Endothelial cell of umbilical vein (primary cell): ENCODE measurements around the gene NR1D1.

Source experiments
- CTCF ChIP-seq, 2 donors: IDR thresholded peaks; 1 replicate in 1 of 2; 2 replicates in 1 of 2; pipeline ENCODE4 v1.5.1; 2011; ENCODE audit warnings: low read length in 2 of 2, mild to moderate bottlenecking in 2 of 2, moderate library complexity in 2 of 2, control low read depth in 1 of 2, inconsistent platforms in 1 of 2, low read depth in 1 of 2; ENCODE audit not compliant: insufficient read depth in 1 of 2; ENCODE audit errors: extremely low read depth in 1 of 2
- EZH2 ChIP-seq: IDR thresholded peaks from 2 replicates; pipeline ENCODE4 v1.6.1; 2012; ENCODE audit warnings: borderline replicate concordance, low read depth, mild to moderate bottlenecking, moderate library complexity, low read length, inconsistent platforms; ENCODE audit not compliant: severe bottlenecking
- GATA2 ChIP-seq: IDR thresholded peaks from 2 replicates; pipeline ENCODE4 v1.7.0; 2011; ENCODE audit warnings: low read depth, mild to moderate bottlenecking, moderate library complexity, mixed read lengths, low read length; ENCODE audit not compliant: insufficient read length, insufficient read depth
- POLR2A ChIP-seq: IDR thresholded peaks from 2 replicates; pipeline ENCODE4 v1.6.1; 2012; ENCODE audit warnings: low read depth, mild to moderate bottlenecking, control low read depth, low read length
- POLR2AphosphoS5 ChIP-seq: IDR thresholded peaks from 2 replicates; pipeline ENCODE4 v1.6.1; 2012; ENCODE audit warnings: low read depth, mild to moderate bottlenecking, control low read depth, low read length, moderate library complexity; ENCODE audit not compliant: insufficient read depth
- TF ChIP-seq, protein P1 (sequence below): IDR thresholded peaks from 2 replicates; pipeline ENCODE4 v1.6.1; 2011; ENCODE audit not compliant: insufficient read depth, insufficient read length

GRCh38 chr17:40148527-40148926 lies 48.1 kb upstream of the NR1D1 start:
- TF ChIP-seq EZH2 (no peak), CTCF (IDR thresholded peaks at IDR 0.05; ENCODE audit: extremely low read depth in 1 of 2, insufficient read depth in 1 of 2, low read depth in 1 of 2, low read length in 2 of 2) (no peak), POLR2AphosphoS5 (no peak), GATA2 (no peak), POLR2A (no peak)
- TF ChIP-seq, protein P1, sequence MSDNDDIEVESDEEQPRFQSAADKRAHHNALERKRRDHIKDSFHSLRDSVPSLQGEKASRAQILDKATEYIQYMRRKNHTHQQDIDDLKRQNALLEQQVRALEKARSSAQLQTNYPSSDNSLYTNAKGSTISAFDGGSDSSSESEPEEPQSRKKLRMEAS = no peak
